Activated T-helper 1 cell treated with Interleukin-2 at 50 U/mL for 16 hours (primary cell): Measurements from ENCODE around the gene ABLIM1.

Experiments
- DNase-seq: peaks from one replicate; pipeline ENCODE4 v3.0.0-alpha.2; 2020; ENCODE audit warnings: low read depth

The ABLIM1 gene

DNA sequence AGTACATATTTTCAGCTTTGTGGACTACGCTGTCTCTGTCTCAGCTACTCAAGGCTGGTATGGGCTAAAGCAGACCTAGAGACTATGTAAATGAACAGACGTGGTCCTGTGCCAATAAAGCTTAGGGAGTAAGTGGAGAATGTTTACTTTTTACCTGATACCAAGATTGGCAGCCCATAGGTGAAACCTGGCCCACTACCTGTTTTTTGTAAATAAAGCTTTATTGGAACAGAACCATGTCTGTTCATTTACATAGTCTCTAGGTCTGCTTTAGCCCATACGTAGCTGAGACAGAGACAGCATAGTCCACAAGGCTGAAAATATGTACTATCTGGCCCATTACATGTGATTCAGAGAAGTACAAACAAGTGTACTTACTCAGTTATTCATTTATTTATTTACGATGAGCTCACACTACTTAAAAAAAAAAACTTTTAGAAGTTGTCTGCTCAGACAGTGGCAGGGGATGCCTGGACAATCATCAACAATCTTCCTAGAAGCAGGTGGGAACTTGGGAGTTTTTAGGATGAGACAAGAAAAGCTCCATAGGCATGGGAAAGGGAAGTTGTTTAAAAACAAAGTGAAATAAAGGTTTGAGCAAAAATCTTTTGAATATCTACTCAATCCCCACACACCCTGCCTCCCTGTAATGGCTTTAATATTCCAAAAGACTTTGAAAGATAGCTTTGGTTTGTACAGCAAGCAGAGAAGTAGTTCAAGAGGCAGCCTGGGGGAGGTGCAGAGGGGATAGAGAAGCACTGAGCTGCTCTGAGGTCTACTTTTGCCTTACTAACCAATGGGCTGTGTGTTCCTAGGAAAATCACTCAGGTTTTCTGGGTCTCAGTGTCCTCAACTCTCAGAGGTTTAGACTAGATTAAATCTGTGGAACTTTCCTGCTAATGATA, 139.4 kb downstream of the ABLIM1 start:
- no peak for DNase-seq

DNA sequence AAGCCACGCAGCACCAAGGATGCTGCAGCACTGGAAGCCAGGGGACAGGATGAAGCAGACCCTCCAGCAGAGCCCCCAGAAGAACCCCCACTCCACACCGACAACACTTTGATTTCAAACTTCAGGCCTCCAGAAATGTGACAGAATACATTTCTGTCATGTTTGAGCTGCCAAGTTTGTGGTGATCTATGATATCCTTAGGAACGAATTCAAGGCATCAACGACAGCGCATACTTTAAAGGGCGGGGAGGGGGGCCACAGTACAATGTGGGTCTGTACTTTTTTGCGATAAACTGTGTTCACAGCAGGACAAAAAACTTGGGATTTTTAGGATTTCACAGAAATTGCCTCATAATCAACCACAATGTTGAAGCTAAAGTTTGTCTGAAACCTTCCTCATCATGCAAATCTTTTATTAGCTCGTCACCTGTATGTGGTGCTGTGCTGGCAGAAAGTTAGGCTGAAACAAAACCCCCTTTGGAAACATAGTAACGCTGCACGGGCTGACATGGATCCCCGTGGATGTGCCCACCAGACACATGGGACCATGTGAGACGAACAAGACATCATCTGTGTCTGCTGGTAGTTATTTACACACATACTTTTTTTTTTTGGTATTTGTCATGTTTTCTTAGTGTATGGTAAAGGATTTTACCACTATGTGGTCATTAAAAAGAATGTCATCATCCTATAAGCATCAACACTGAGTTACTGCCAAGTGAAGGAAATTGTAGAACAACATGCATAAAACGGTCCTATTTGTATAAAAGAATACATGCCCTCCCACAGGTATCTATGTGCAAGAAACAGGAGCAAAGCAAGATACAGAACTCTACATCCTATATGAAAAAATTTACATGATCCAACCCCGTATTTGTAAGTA, 140.5 kb downstream of the ABLIM1 start:
- DNase-seq = no peak

DNA sequence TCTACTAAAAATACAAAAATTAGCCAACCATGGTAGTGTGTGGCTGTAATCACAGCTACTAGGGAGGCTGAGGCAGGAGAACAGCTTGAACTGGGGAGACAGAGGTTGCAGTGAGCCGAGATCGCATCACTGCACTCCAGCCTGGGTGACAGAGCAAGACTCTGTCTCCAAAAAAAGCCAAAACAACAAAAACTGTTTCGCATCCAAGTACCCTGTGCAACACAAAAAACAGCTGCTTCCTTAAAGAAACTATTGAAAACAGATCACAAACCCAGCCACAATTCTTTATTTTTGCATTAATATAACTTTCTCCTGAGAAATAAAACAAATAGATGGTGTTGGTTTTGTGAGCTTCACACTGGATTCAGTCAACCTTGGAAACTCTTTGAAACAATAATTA, 141.7 kb downstream of the ABLIM1 start:
- no peak for DNase-seq

DNA sequence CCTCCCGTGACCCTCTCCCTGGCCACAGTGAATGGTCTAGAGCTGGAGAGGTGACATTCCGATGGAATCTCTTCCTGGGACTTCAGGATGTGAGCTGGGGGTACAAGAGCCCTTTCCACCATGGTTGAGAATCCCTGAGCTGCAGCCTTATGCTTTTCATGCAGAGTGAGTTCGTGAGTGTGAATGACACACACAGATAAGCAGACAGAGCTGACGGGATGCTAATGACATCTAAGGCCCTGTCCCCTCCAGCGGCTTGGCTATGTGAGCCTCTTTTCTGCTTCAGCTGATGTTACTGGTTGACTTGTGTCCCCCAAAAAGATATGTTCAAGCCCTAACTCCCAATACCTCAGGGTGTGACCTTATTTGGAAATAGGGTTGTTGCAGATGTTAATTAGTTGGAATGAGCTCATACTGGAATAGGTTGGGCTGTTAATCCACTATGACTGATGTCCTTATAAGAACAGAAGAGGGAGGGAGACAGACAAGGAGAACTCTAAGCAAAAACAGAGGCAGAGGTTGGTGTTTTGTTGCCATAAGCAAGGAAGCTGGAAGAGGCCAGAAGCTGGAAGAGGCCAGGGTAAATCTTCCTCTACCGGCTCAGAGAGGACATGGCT, 142.7 kb downstream of the ABLIM1 start:
- DNase-seq = no peak

DNA sequence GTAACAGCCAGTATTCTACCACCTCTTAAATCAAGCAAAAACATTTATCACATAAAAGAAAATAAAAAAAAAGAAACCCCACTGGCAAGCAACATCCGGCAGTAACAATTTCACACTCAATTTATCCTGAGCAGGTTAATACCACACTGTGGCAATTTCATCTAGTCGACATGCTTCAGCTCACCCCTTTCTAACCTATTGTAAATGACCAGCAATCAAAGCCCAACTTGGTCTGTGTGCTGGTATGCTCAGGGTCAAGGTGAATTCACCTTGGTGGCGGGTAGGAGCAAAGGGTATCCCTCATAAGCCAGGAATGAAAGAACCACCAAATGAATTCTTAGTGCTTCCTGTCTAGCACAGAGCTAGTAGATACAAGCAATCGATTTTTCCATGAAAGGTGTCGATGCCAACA, 144.7 kb downstream of the ABLIM1 start:
- no peak for DNase-seq

DNA sequence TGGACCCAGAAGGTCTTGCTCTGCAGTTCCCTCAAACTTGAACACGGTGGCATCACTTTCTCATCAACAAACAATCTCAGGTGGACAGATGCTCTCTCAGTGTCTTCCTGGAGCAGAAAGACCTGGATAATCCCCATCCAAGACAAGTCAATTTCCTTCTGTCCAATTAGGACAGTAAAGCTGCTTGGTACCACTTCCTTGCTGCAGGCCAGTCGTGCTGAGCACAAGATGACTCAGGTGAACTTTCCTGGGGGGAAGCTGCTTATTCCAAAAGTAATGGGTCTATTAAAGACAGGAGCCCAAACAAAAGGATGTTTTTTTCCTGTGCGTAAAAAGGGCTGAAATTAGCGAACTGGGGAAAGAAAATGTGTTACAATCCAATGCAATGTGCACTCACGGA, 146.2 kb downstream of the ABLIM1 start:
- no peak for DNase-seq

DNA sequence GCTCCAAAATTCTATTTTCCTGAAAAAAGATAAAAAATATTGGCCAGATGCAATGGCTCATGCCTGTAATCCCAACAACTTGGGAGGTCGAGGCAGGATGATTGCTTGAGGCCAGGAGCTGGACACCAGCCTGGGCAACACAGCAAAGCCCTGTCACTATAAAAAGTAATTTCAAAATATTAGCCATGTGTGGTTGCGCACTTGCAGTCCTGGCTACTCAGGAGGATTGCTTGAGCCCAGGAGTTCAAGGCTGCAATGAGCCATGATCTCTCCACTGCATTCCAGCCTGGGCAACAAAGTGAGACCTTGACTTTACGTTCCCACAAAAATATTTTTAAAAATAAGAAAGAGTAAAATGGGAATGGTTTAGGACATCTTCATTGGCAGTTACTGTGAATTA, 149.7 kb downstream of the ABLIM1 start:
- DNase-seq = no peak

DNA sequence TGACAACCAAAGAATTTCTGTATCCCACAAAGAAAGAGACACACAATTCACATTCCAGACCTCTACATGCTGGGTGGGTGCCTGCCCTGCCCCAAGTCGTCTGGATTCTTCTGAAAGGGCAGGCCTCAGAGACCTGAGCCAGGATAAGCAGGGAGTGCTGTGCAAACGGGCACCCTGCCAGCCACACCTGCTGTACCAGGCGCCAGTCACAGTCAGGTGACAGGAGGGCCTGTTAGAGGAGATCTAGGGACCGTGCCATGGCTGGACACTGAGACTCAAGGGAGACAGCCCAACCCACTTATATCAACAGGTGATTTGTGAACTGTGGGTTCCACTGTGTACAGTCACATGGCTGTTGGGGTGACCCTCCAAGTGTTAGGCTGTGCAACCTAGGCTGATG, 150.6 kb downstream of the ABLIM1 start:
- DNase-seq = no peak

DNA sequence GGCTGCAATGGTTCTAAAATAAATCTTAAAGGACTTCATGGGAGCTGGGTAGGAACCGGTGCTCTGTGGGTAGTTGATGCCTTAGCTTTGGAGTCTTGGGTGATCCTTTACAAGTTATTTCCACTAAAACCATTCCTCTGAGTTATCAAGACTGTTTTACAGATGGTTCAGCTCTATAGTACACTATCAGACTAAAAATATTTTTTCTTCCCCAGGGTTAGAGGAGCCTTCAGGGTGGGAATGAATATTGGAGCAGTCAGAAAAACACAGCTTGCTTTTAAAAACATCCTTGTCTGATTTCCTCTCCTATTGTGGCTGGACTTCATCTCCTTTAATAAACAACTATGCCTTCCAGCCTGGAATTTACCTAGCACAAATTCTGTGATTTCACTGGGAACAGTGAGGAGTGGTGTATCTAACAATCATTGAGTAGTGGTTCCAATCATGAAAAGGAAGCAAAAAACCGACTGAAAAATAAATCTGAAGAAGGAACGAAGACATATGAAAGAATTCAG, 151.1 kb downstream of the ABLIM1 start:
- no peak for DNase-seq

DNA sequence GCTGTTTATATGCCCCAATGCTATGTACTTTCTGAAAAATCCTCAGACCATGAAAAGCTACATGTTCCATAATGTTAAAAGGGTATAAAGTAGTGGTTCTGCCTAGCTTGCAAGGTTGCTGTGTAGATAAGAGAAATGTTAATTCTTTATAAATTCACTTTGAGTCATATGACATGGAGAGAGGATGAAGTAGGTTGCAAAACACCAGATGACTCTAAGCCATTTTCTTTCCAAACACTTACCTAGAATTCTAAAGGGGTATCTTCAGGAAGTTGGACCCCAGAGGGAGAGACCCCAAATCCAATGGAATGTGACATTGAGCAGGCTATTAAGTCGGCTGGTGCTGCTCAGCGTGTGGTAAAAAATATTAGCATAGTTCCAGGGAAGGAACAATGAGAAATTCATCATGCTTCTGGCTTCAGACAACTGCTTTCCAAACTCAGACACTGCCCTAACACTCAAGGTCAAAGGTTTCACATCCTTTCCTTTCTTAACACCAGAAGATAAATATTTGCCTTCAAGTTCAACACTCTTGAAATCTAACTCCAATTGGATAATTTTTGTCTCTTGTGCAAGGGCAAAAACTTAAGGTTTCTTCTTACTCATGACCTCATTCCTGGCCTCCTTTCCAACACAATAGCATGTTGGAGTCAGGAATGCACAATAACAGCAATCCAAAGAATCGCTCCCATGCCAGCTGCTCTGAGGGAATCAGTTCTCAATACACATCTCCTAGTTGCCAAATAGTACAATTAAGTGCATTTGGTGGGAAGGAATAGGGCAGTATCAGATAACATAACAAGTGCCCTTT, 153.1 kb downstream of the ABLIM1 start:
- no peak for DNase-seq

DNA sequence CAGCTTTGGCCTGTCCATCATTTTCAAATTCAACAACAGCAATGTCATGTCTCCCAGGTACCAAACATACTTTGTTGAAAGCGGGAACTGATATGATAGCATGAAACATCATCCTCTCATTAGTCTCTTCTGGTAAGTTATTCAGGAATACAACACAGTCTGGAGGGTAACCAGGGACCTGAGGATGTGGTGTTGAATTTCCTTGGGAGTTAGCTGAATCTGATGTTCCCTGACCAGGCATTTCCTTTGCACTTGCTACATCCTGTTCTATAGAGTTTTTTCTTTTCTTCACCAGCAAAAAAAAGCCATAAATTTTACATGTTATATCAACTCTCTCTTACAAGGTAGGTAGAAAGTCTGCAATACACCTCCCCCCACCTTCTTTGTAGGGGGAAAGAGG, 156.0 kb downstream of the ABLIM1 start:
- no peak for DNase-seq

DNA sequence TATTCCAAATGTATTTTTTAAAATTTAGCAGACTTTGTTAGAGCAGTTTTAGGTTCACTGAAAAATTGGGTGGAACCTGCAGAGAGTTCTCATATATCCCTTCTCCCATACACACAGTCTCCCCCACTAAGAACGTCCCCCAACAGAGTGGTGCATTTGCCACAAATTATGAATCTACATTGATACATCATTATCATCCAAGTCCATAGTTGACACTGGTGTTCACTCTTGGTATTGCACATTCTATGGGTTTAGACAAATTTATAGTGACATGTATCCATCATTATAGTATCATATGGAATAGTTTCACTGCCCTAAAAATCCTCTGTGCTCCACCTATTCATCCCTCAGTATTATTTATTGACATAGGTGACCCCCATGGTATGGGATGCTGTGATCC, 156.4 kb downstream of the ABLIM1 start:
- DNase-seq = no peak

DNA sequence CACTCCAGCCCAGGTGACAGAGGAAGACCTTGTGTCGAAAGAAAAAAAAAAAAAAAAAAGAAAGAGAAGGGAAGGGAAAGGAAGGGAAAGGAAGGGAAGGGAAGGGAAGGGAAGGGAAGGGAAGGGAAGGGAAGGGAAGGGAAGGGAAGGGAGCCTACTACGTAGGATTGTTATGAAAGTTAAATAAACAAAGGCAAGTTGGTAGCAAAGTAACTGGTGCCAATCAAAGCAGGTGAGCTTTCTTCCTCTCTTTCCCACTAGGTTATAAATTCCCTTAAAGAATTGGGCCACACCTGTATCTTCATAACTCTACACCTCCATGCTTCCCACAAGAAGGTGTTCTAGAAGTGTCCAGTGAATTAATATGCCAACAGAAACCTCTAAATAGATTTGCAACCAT, 157.4 kb downstream of the ABLIM1 start:
- no peak for DNase-seq

DNA sequence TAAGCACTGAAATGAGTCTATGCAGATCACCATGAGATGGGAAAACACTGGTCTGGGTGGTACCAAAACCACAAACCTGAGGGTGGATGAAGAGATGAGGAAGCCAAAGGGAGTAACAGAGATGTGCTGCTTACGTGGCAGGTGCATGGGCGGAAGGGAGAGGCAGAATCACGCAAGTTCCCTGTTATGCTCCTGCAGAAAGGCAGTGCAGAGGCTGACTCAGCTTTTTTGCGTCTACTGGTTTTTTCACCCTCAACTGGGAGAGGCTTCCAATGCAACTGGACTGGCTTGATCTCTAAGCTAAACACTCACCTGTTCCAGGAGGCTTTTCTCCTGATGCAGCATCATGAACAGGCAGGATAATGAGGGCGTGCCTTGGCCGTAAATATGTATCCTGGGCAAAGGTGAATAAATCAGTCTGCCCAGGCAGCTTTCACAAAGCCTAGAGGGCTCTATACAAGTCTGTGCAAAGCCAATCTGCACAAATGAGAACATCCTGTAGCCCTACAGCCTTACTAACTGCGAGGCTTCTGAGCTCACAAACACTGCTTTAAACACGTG, 158.4 kb downstream of the ABLIM1 start:
- DNase-seq = peak; percentile 13

DNA sequence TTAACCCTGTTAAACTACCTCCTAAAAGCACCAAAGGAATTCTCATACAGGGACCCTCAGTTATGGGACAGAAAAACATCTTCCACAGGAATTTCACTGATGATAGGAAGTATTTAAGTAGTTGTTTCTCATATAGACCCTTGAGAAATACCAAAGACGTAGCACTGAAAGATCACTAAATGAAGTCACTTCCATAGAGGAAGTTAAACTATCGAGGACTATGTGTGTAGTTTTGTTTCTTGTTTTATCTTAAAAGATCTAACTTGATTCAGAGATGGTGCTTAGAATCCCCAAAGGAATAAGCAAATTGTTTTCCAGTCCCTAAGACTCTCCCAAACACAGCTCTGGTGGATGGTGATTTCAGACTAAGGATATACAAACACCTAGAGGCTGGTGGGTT, 159.0 kb downstream of the ABLIM1 start:
- DNase-seq = no peak

DNA sequence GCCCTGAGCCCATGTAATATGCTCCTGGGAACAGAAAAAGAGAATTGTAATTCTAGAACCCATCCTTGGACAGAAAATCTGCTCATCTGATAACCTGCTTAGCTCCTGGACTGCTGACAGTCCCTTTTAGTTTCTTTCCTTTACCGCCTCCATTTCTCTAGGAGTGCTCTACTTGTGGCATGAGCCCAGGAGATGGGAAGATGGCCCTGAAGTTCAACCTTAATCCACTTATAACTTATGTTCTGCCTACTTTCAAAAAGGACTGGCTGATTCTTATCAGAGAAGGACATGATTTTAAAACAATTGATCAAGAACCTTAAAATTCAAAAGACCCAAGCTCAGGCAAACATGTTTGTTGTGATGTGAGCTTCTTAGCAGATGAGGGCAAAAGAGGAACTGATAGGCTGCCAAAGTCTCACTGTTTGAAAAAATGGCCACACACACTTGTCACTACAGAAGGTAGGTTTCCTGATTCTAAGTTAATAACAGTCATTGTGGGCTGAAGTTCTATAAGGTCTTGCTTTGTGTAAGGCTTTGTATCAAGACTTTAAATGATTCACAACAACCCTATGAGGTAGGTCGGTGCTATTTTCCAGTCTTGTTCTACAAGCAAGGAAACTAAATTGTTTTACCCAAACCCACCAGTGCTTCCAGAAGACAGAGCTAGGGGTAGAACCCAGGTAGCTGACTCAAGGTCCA, 159.5 kb downstream of the ABLIM1 start:
- DNase-seq = no peak

DNA sequence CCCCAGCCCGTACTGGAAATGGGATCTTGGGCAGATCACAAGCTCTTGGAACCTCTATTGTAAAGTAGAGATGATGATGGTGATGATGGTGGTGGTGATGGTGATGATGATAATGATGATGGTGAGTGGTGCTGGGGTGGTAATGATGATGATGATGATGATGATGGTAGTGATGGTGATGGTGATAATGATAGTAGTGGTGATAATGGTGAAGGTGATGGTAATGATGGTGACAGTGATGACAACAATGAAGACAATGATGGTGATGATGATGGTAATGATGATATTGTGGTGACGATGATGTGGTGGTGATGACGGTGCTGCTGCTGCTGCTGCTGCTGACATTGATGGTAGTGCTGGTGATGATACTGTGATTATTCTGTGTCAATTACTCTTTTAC, 162.8 kb downstream of the ABLIM1 start:
- no peak for DNase-seq

DNA sequence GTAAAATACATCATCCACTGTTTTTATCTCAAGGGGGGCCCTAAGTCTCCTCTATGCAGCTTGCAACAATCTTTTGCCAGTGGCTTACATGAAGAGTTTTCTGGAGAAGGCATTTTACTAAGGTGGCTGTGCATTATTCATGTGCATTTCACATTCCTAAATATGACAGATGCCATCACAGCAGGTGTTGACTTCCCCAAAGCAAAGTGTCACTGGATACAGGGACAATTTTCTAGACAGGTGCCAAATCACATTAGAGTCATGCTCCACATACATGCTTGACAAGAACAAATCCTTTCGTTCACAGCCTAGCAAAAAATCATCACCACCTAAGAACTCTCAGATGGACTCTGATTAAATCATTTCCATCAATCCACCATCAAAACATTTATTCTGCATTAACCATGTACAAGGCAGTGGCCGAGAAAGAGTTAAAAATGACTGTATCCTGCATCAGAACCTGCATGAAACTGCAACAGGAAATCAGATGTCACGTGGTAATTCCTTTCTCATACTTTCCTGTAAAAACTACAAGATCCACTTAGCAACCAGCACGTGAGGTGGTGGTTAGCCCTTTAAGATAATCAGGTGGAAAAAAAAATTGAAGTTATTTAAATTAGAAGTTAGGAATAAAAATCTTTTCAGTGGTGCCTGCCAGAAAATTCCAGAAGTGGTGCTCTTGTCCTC, 165.6 kb downstream of the ABLIM1 start:
- no peak for DNase-seq

DNA sequence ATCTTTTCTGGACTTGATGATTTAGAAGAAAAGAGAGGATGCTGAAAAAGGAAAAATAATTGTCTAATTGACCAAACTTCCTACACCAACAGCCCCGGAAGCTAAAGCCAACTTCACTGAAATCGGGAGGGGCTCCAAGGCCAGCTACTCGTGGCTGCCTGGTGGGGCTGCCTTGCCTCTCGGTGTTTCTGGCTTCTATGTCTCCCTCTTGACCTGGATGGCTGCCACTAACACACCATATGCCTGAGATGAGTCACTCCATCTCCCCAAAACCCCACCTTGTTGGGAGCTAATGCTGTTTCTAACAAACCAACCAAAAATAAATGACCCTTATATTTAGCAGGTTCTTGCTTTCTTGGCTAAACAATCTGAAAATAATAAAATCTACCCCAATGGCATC, 166.1 kb downstream of the ABLIM1 start:
- no peak for DNase-seq

DNA sequence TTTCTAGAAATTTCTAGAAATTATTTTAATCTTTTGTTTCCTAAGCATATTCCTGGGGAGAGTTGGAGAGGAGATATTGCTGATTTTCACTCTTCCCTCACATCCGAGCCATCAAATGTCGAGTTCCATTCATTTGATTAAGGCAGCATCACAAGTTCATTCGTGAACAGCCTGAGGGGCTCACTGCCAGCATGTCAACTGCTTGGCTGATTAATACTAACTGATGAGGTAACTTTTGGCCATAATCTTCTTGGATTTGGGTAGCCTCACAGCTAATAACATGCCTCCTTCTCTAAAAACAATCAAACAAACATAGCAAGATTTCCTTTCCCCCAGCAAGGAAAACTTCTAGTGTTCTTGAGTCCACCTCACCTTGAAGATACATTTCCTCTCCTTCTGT, 166.7 kb downstream of the ABLIM1 start:
- DNase-seq = no peak
